ENCODE results near the gene ARMC9.

DNA sequence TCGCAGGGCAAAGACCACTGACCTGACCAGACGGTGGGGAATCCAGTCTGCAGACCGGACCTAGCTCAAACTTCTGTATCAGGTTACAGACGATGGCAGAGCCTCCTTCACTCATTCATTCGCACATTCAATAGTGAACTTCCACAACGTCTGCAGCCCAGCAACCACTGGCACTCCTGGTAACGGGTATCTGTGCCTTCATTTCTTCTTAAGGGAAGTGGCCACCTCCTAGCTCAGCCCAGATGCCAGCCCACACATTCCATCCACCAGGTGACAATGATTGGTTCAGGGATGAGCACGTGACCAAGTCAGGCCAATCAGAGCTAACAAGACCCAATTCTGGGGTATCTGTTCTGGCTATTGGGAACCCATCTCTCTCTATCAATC lies 15.9 kb upstream of the ARMC9 start:
- TF ChIP-seq, protein P1, sequence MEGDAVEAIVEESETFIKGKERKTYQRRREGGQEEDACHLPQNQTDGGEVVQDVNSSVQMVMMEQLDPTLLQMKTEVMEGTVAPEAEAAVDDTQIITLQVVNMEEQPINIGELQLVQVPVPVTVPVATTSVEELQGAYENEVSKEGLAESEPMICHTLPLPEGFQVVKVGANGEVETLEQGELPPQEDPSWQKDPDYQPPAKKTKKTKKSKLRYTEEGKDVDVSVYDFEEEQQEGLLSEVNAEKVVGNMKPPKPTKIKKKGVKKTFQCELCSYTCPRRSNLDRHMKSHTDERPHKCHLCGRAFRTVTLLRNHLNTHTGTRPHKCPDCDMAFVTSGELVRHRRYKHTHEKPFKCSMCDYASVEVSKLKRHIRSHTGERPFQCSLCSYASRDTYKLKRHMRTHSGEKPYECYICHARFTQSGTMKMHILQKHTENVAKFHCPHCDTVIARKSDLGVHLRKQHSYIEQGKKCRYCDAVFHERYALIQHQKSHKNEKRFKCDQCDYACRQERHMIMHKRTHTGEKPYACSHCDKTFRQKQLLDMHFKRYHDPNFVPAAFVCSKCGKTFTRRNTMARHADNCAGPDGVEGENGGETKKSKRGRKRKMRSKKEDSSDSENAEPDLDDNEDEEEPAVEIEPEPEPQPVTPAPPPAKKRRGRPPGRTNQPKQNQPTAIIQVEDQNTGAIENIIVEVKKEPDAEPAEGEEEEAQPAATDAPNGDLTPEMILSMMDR (IDR thresholded peaks at IDR 0.05), result no peak
- TF ChIP-seq POLR2A (IDR thresholded peaks at IDR 0.05), result no peak
- TF ChIP-seq EP300 (IDR thresholded peaks at IDR 0.05), result no peak

Measured in ovary (tissue), 3 donors.